SIG-M5 (cell line): ENCODE measurements around the gene EPM2AIP1.
"Not testable (repeated sequence)": the region's sequence is repeated elsewhere in the genome, so short reads cannot be mapped to it uniquely, and the experiment has no call there.

ENCODE experiments used
- DNase-seq: peaks from one replicate; lab custom pipeline; 2025; lab: John Stamatoyannopoulos, UW

EPM2AIP1 gene

GRCh38 chr3:36954452-36955134 is 38.3 kb downstream of the EPM2AIP1 start:
- no peak for DNase-seq

DNA sequence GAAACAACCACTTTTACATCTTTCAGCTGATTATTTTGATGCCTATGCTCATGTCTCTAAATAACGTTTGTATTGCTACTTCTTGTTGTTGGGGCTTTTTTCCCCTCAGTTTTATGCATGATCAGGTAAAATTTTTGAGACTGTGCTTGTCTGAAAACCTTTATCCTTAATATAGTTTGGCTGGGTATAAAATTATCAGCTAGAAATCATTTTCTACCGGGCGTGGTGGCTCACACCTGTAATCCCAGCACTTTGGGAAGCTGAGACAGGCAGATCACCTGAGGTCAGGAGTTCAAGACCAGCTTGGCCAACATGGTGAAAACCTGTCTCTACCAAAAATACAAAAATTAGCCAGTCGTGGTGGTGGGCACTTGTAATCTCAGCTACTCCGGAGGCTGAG is 45.1 kb downstream of the EPM2AIP1 start:
- not testable (repeated sequence) for DNase-seq

GRCh38 chr3:36945333-36945980 is 47.5 kb downstream of the EPM2AIP1 start:
- DNase-seq = no peak

DNA sequence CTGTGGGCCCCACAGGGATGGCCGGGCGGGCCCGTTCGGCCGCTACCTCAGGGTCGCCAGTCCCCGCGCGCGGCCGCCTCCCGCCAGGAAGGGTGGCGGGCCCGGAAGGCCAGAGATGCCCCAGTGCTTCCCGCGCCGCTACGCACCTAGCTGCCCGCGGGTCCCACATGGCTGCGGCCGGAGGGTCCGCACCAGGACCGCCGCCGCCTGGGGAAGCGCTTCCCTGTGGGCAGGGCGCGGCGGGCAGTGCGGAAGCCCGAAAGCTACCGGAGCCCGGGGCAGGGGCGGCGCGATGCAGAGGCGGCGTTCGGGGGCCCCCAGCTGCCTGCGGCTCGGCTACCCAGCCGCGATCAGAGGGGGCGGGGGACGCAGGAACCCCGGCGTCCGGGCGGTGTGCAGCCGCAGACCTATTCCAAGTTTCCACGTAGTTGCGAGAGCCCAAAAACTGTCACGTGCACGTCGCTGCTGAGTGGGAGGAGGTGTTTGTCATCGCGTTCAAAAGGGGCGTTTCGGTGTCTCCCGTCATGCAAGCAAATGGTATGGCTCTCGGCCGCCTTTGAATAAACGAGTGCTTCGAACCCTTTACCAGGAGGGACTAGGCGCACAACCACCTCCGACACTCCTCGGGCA is 48.2 kb downstream of the EPM2AIP1 start, which contains the start of gene TRANK1:
Gene TRANK1, minus strand, starts transcription at position 414 of the 630 bp plus-strand sequence. Its CDS starts 245 bp downstream, at position 169.
- DNase-seq = no peak

GRCh38 chr3:36944012-36944640 is 48.8 kb downstream of the EPM2AIP1 start:
- DNase-seq = no peak

GRCh38 chr3:36943601-36944000 is 49.3 kb downstream of the EPM2AIP1 start:
- DNase-seq = no peak

GRCh38 chr3:36942638-36943248 is 50.2 kb downstream of the EPM2AIP1 start:
- DNase-seq = no peak

DNA sequence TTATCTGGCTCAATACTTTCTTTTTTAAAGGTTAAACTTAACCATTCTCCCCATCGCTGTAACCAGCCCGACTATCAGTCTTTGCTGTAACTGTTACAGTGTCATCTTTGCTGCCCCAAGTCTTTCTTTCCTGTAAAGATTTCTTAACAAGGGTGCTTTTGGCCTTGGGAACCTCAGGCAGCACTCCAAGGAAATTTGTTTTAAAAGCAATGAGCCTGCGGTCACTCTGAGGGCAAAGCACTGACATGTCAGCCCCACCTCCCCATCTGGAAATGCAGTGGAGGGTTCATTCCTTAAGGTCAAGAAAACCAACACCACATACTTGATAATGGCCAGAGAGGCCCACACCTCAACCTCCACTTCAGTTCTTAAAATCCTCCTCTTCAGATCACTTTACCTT is 51.3 kb downstream of the EPM2AIP1 start:
- DNase-seq = no peak

GRCh38 chr3:36941162-36941561 is 51.8 kb downstream of the EPM2AIP1 start:
- DNase-seq = no peak

DNA sequence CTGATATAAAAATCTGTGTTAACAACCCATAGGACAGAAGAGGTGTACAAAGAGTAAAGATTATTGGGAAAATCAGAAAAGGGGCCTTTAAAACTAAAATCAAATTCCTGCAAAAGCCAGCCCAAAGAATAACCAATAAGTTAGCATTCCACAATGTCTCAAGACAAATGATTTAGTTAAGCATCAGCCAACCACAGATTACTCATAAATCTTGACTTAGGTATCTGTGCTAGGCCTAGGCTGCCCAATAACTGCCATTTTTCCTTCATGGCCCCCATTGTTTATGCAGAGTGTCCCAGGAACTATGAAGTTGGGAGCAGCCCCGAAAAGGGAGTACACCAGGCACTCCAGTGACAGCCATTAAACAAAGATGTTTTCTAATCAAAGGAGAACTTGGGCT is 55.4 kb downstream of the EPM2AIP1 start:
- no peak for DNase-seq
